IMR-90 (cell line): ENCODE results near the gene GNAS. TPM values are rescaled to one million over a fixed set of nuclear protein-coding genes. Genes with fewer than 3 reads are reported as not detected.

Experiments
- ATAC-seq: fragments of 200-7000 bp; cut with Tn5 transposase; 2 replicates; pipeline ENCODE4 v1.9.1; 2020; ENCODE audit warnings: low read depth, mild to moderate bottlenecking, moderate library complexity
- BruUV-seq: library from RNA; stranded (reverse); fragments of 400-500 nt; replicated peaks from 2 replicates; lab custom pipeline; 2021; lab: Mats Ljungman, UMichigan
- CTCF ChIA-PET: fragments of 300-600 bp; formaldehyde crosslinking; extraction: SDS; loops from one replicate; lab custom pipeline; 2021; ENCODE audit warnings: antibody characterized with exemption; lab: Yijun Ruan, JAX
- POLR2A ChIA-PET: fragments of 300-600 bp; sonication (Branson Sonifier 250); formaldehyde crosslinking; loops from one replicate; lab custom pipeline; 2022; ENCODE audit warnings: antibody characterized with exemption; ENCODE audit not compliant: unreplicated experiment; lab: Charles Lee
- DNase-seq: peaks from one replicate; pipeline ENCODE4 v3.0.0; 2013
- H2AFZ ChIP-seq: replicated peaks from 2 replicates; pipeline ENCODE3; 2013; ENCODE audit warnings: low read length, mild to moderate bottlenecking; ENCODE audit not compliant: poor library complexity
- H2AK5ac ChIP-seq: 2 replicates; pipeline ENCODE4 v1.6.1; 2013; ENCODE audit warnings: low read depth, low read length, inconsistent platforms
- H2AK9ac ChIP-seq: replicated peaks from 2 replicates; pipeline ENCODE3; 2013; ENCODE audit warnings: mild to moderate bottlenecking, low read depth, low read length, moderate library complexity; ENCODE audit not compliant: poor library complexity
- H2BK120ac ChIP-seq: 2 replicates; pipeline ENCODE4 v1.6.1; 2013; ENCODE audit warnings: low read depth, low read length, inconsistent platforms
- H2BK15ac ChIP-seq: 3 replicates; pipeline ENCODE4 v1.6.1; 2013; ENCODE audit warnings: low read depth, low read length, inconsistent platforms
- H2BK20ac ChIP-seq: 2 replicates; pipeline ENCODE4 v1.6.1; 2013; ENCODE audit warnings: low read depth, mild to moderate bottlenecking, inconsistent platforms, low read length, moderate library complexity
- H2BK5ac ChIP-seq: 2 replicates; pipeline ENCODE4 v1.6.1; 2013; ENCODE audit warnings: mild to moderate bottlenecking, low read depth, low read length, inconsistent platforms; ENCODE audit not compliant: poor library complexity, severe bottlenecking
- H3K14ac ChIP-seq: replicated peaks from 2 replicates; pipeline ENCODE4 v1.6.1; 2013; ENCODE audit warnings: low read depth, low read length, inconsistent platforms
- H3K18ac ChIP-seq: 2 replicates; pipeline ENCODE4 v1.6.1; 2013; ENCODE audit warnings: low read depth, low read length, control low read depth
- H3K23ac ChIP-seq: 2 replicates; pipeline ENCODE4 v1.6.1; 2013; ENCODE audit warnings: low read depth, low read length, inconsistent platforms
- H3K27ac ChIP-seq: 2 replicates; pipeline ENCODE4 v1.5.1; 2013; ENCODE audit warnings: mild to moderate bottlenecking, control low read depth, low read length; ENCODE audit not compliant: insufficient read depth
- H3K27me3 ChIP-seq: 2 replicates; pipeline ENCODE4 v1.6.1; 2013; ENCODE audit warnings: low read length; ENCODE audit not compliant: control insufficient read depth, insufficient read depth
- H3K36me3 ChIP-seq: 2 replicates; pipeline ENCODE4 v1.6.1; 2013; ENCODE audit warnings: low read length, mixed read lengths; ENCODE audit not compliant: control insufficient read depth, insufficient read depth
- H3K4ac ChIP-seq: 2 replicates; pipeline ENCODE4 v1.6.1; 2013; ENCODE audit warnings: low read depth, low read length, inconsistent platforms
- H3K4me1 ChIP-seq: 2 replicates; pipeline ENCODE4 v1.6.1; 2013; ENCODE audit warnings: low read length, mixed read lengths; ENCODE audit not compliant: control insufficient read depth, insufficient read depth
- H3K4me2 ChIP-seq: 2 replicates; pipeline ENCODE4 v1.6.1; 2013; ENCODE audit warnings: low read depth, mild to moderate bottlenecking, control low read depth, low read length, moderate library complexity
- H3K4me3 ChIP-seq: 2 replicates; pipeline ENCODE4 v1.5.1; 2013; ENCODE audit warnings: low read depth, mild to moderate bottlenecking, control low read depth, low read length, moderate library complexity; ENCODE audit not compliant: insufficient read depth
- H3K56ac ChIP-seq: 2 replicates; pipeline ENCODE4 v1.6.1; 2013; ENCODE audit warnings: low read length, inconsistent platforms; ENCODE audit not compliant: insufficient read depth; ENCODE audit errors: extremely low read depth
- H3K79me1 ChIP-seq, 2 experiments: 2 replicates each; pipeline ENCODE4 v1.6.1; 2013; ENCODE audit warnings: low read length in 2 of 2, inconsistent platforms in 1 of 2, low read depth in 1 of 2
- H3K9ac ChIP-seq: 2 replicates; pipeline ENCODE4 v1.6.1; 2013; ENCODE audit warnings: low read depth, low read length, control low read depth
- H3K9me1 ChIP-seq: 2 replicates; pipeline ENCODE4 v1.6.1; 2013; ENCODE audit warnings: low read length, inconsistent platforms; ENCODE audit not compliant: insufficient read depth
- H3K9me3 ChIP-seq: 2 replicates; pipeline ENCODE4 v1.6.1; 2013; ENCODE audit warnings: low read length; ENCODE audit not compliant: control insufficient read depth, insufficient read depth
- H4K20me1 ChIP-seq: 2 replicates; pipeline ENCODE4 v1.6.1; 2013; ENCODE audit warnings: low read length, inconsistent platforms; ENCODE audit not compliant: insufficient read depth
- H4K5ac ChIP-seq: 2 replicates; pipeline ENCODE4 v1.6.1; 2013; ENCODE audit warnings: mild to moderate bottlenecking, low read depth, low read length, control low read depth
- H4K8ac ChIP-seq, 2 experiments: 2 replicates each; pipeline ENCODE4 v1.6.1; 2013; ENCODE audit warnings: low read depth in 2 of 2, low read length in 2 of 2, control low read depth in 1 of 2, inconsistent platforms in 1 of 2
- H4K91ac ChIP-seq: 2 replicates; pipeline ENCODE4 v1.6.1; 2013; ENCODE audit warnings: low read depth, low read length, inconsistent platforms; ENCODE audit not compliant: insufficient read depth
- NFE2L2 ChIP-seq: fragments of 150-350 bp; IDR thresholded peaks from 2 replicates; pipeline ENCODE4 v1.6.1; 2016; ENCODE audit warnings: low read depth, mild to moderate bottlenecking, low read length
- whole genome bisulfite sequencing, 2 experiments: methylation state at CpG; one replicate each; pipeline versions ENCODE4 v1.1.5 to v1.1.7; 2013; ENCODE audit warnings: missing lambda C conversion rate in 2 of 2; ENCODE audit not compliant: insufficient read length in 1 of 2; ENCODE audit errors: extremely low coverage in 2 of 2; 5-methylcytosine and 5-hydroxymethylcytosine counted together
- dilution Hi-C: fragments of 300-500 bp; cut with HindIII; formaldehyde crosslinking; loops from one replicate; pipeline ENCODE4 v1.14.3; 2018; ENCODE audit warnings: low sequenced_read_pairs; ENCODE audit not compliant: unreplicated experiment
- in situ Hi-C: fragments of 300-500 bp; cut with MboI; formaldehyde crosslinking; loops from 3 replicates; pipeline ENCODE4 v1.14.3; 2019; ENCODE audit warnings: low sequenced_read_pairs, inconsistent platforms, mixed read lengths
- intact Hi-C: fragments of 100-400 bp; cut with micrococcal nuclease; formaldehyde crosslinking; loops from 2 replicates; pipeline ENCODE4 v1.10.0; 2022
- polyA plus RNA-seq, 3 experiments: library from polyadenylated mRNA; depleted of rRNA; stranded (reverse); fragments of >200 nt; gene quantifications; 2 replicates each; pipeline ENCODE4 v1.2.3, GENCODE V29; 2012; ENCODE audit warnings: low replicate concordance in 1 of 3
- total RNA-seq: library from RNA; depleted of rRNA; stranded (reverse); fragments of >200 nt; gene quantifications from 2 replicates; pipeline ENCODE4 v1.2.3, GENCODE V29; 2012

The GNAS gene
- total and polyA plus RNA-seq, 2 of the 4 experiments (the other 2 are of a cell fraction), result 397 to 1,356 TPM

DNA sequence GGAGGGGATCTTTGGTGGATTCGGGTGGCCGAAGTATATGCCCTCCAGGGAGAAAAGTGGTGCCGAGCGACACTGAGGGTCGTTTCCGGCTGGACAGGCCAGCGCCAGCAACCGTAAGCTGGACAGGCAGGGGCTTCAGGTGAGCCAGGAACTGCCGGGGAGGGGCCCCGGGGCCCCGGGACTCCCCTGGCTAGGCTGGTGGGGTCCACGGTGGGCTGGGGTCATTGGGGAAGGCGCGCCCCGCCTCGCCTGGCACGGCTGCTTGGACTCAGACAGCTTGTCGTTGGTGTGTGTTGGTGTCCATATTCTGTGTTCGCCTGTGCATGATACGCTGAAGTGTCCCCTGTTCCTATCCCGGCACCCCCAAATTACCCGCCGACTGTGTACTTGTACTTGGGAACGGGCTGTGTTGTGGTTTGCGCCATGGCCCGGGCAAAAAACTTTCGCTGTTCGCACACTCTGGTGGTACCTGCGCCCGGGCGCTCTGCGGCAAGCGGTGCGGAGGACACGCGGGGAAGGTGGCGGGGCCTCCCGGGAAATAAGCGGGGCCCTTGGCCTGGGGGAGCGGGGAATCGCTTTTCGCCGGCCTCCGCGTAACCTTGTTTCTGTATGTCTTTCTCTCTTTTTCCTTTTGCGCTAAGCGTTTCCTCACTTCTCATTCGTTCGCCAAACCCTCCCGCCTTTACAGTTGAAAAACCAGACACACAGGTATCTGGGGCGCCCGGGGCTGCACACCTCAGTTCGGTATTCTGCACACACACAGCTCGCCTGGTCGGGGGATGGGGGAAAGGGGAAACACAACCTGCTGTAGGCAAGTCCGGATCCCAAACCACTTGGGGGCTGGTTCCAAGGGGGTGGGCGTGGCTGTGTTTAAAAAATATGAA is 3.2 kb downstream of the GNAS start:
- H3K27ac ChIP-seq, result no peak overlapping the region
- no peaks in the 10 kb centered on the region for H3K4me1 ChIP-seq
- H3K18ac ChIP-seq, result no peak overlapping the region
- no peak overlapping the region for H2BK5ac ChIP-seq
- no peak overlapping the region for H2BK15ac ChIP-seq
- intact Hi-C loops (no loop called here), dilution Hi-C loops (no loop called here), in situ Hi-C loops (loop anchor here (10.0 kb wide), 2 partner anchors 381 to 631 kb away; partner anchors contain the start of gene ANKRD60)
- WGBS, 2 experiments, result 55% methylated on average over 17 of the region's 57 CpGs; no CpG with 5 or more reads in 1 of the 2 experiments
- no peak overlapping the region for H2BK120ac ChIP-seq
- H3K23ac ChIP-seq, result no peak overlapping the region
- H3K4me2 ChIP-seq, result no peak overlapping the region
- no peak for TF ChIP-seq NFE2L2
- no peak overlapping the region for H3K4me3 ChIP-seq
- POLR2A ChIA-PET, result no interaction called here
- ATAC-seq, result no peak
- H4K8ac ChIP-seq, result no peak overlapping the region
- H3K79me1 ChIP-seq, result peaks cover 0 to 4% of the 10 kb centered on the region in 2 experiments; a peak in 1 of 4 replicates
- H3K27me3 ChIP-seq, result peaks cover 56% of the 10 kb centered on the region
- H2BK20ac ChIP-seq, result no peak overlapping the region
- no peak overlapping the region for H4K91ac ChIP-seq
- H3K14ac ChIP-seq, result no peak overlapping the region
- no peak overlapping the region for H3K4ac ChIP-seq
- H3K9me1 ChIP-seq, result no peaks in the 10 kb centered on the region
- H2AK9ac ChIP-seq, result no peak overlapping the region
- DNase-seq, result no peak
- H3K9me3 ChIP-seq, result no peaks in the 10 kb centered on the region
- no TSS peak for BruUV-seq
- no peak overlapping the region for H3K9ac ChIP-seq
- H3K36me3 ChIP-seq, result no peaks in the 10 kb centered on the region
- no peak overlapping the region for H3K56ac ChIP-seq
- CTCF ChIA-PET, result no interaction called here
- H2AK5ac ChIP-seq, result no peak overlapping the region
- H2AFZ ChIP-seq, result no peak overlapping the region
- H4K5ac ChIP-seq, result no peak overlapping the region
- H4K20me1 ChIP-seq, result no peaks in the 10 kb centered on the region; the same call in 1 of the 2 replicates
